Osteoblast (primary cell): ENCODE results near the gene GSG1L2. TPM values are rescaled to one million over a fixed set of nuclear protein-coding genes. Genes with fewer than 3 reads are reported as not detected.

Experiments
- DNase-seq: peaks from one replicate; pipeline ENCODE4 v3.0.0; 2011; ENCODE audit warnings: low spot score, mixed read lengths; ENCODE audit not compliant: insufficient read length; ENCODE audit errors: missing footprints
- H2AFZ ChIP-seq: 2 replicates; pipeline ENCODE4 v1.6.0; 2011; ENCODE audit warnings: mild to moderate bottlenecking, low read length
- H3K27ac ChIP-seq: 2 replicates; pipeline ENCODE4 v1.5.1; 2011; ENCODE audit warnings: mild to moderate bottlenecking, low read depth, low read length, moderate library complexity
- H3K27me3 ChIP-seq: 2 replicates; pipeline ENCODE4 v1.6.0; 2012; ENCODE audit warnings: mild to moderate bottlenecking, control low read depth, inconsistent platforms, low read length, moderate library complexity; ENCODE audit not compliant: insufficient read depth
- H3K36me3 ChIP-seq: 2 replicates; pipeline ENCODE4 v1.5.1; 2011; ENCODE audit warnings: mild to moderate bottlenecking, low read length, control low read depth, moderate library complexity; ENCODE audit not compliant: insufficient read depth
- H3K4me1 ChIP-seq: 2 replicates; pipeline ENCODE4 v1.5.1; 2011; ENCODE audit warnings: mild to moderate bottlenecking, low read length, control low read depth, moderate library complexity; ENCODE audit not compliant: insufficient read depth
- H3K4me2 ChIP-seq: 2 replicates; pipeline ENCODE4 v1.6.0; 2011; ENCODE audit warnings: mild to moderate bottlenecking, low read length; ENCODE audit not compliant: insufficient read depth
- H3K4me3 ChIP-seq: fragments of 200-600 bp; sonication (generic); 3 replicates; pipeline ENCODE4 v1.5.1; 2012; ENCODE audit warnings: mild to moderate bottlenecking, low read length, inconsistent platforms; ENCODE audit not compliant: insufficient read depth
- H3K79me2 ChIP-seq: 2 replicates; pipeline ENCODE4 v1.6.0; 2012; ENCODE audit warnings: mild to moderate bottlenecking, low read length, control low read depth, inconsistent platforms; ENCODE audit not compliant: insufficient read depth
- H3K9me3 ChIP-seq: 2 replicates; pipeline ENCODE4 v1.5.1; 2011; ENCODE audit warnings: low read depth, low read length, control low read depth
- H4K20me1 ChIP-seq: 2 replicates; pipeline ENCODE4 v1.6.0; 2012; ENCODE audit warnings: mild to moderate bottlenecking, low read length, control low read depth; ENCODE audit not compliant: insufficient read depth
- total RNA-seq: library from RNA; depleted of rRNA; stranded (reverse); fragments of >200 nt; gene quantifications from 2 replicates; pipeline ENCODE4 v1.2.3, GENCODE V29; 2012
- TF ChIP-seq, protein P1 (sequence below): IDR thresholded peaks from 2 replicates; pipeline ENCODE4 v1.5.1; 2011; ENCODE audit warnings: mild to moderate bottlenecking, low read depth, low read length, moderate library complexity; ENCODE audit errors: extremely low read depth

The GSG1L2 gene
- total RNA-seq, 1 donor = not detected

- TF ChIP-seq, protein P1, sequence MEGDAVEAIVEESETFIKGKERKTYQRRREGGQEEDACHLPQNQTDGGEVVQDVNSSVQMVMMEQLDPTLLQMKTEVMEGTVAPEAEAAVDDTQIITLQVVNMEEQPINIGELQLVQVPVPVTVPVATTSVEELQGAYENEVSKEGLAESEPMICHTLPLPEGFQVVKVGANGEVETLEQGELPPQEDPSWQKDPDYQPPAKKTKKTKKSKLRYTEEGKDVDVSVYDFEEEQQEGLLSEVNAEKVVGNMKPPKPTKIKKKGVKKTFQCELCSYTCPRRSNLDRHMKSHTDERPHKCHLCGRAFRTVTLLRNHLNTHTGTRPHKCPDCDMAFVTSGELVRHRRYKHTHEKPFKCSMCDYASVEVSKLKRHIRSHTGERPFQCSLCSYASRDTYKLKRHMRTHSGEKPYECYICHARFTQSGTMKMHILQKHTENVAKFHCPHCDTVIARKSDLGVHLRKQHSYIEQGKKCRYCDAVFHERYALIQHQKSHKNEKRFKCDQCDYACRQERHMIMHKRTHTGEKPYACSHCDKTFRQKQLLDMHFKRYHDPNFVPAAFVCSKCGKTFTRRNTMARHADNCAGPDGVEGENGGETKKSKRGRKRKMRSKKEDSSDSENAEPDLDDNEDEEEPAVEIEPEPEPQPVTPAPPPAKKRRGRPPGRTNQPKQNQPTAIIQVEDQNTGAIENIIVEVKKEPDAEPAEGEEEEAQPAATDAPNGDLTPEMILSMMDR = no peak
Observed at GRCh38 chr17:9765322-9765721, 56.6 kb downstream of the GSG1L2 start.

DNA sequence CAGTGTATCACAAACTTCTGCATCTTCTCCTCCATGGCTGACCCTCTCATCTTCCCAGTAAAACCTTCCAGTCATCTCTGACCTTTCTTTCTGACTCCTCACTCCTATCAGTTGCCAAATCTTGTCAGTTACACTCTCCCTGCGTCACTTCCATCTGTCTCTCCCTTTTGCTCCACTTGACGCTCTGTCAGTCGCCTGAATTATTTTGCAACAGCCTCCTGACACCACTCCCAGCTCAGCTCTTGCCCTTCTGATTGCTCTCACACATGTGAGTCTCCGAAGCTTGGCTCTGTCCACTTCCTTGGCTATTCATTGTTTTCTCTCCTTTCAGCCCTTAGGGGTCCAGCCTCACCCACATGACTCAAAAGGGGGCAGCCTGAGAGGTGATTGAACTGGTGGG, 58.2 kb downstream of the GSG1L2 start:
- Histone ChIP-seq H2AFZ (no peak overlapping the region), H3K79me2 (no peaks in the 10 kb centered on the region), H3K27me3 (no peaks in the 10 kb centered on the region), H3K27ac (no peak overlapping the region), H3K36me3 (no peaks in the 10 kb centered on the region), H3K4me1 (no peaks in the 10 kb centered on the region), H3K4me3 (no peak overlapping the region), H3K4me2 (no peak overlapping the region), H3K9me3 (no peaks in the 10 kb centered on the region), H4K20me1 (no peaks in the 10 kb centered on the region)
- TF ChIP-seq, protein P1 = no peak
- no peak for DNase-seq

More at GRCh38 chr17:9765322-9765721, 56.6 kb downstream of the GSG1L2 start:
- no peak overlapping the region for H3K27ac ChIP-seq
- no peaks in the 10 kb centered on the region for H3K4me1 ChIP-seq
- H4K20me1 ChIP-seq = no peaks in the 10 kb centered on the region
- H3K4me3 ChIP-seq = no peak overlapping the region
- H3K9me3 ChIP-seq = no peaks in the 10 kb centered on the region
- no peak overlapping the region for H2AFZ ChIP-seq
- H3K36me3 ChIP-seq = no peaks in the 10 kb centered on the region
- no peak overlapping the region for H3K4me2 ChIP-seq
- H3K79me2 ChIP-seq = no peaks in the 10 kb centered on the region
- H3K27me3 ChIP-seq = no peaks in the 10 kb centered on the region
- no peak for DNase-seq

- Histone ChIP-seq H3K4me2 (no peak overlapping the region), H3K27me3 (no peaks in the 10 kb centered on the region), H3K9me3 (no peaks in the 10 kb centered on the region), H4K20me1 (no peaks in the 10 kb centered on the region), H3K4me3 (no peak overlapping the region), H3K79me2 (no peaks in the 10 kb centered on the region), H2AFZ (no peak overlapping the region), H3K27ac (no peak overlapping the region), H3K4me1 (no peaks in the 10 kb centered on the region), H3K36me3 (no peaks in the 10 kb centered on the region)
- no peak for DNase-seq
- TF ChIP-seq, protein P1 = no peak
Observed at GRCh38 chr17:9760266-9760665, 61.6 kb downstream of the GSG1L2 start.

GRCh38 chr17:9755083-9755482, 66.8 kb downstream of the GSG1L2 start:
- Histone ChIP-seq H3K4me1 (no peaks in the 10 kb centered on the region), H3K4me2 (no peak overlapping the region), H3K27me3 (no peaks in the 10 kb centered on the region), H2AFZ (no peak overlapping the region), H3K36me3 (no peaks in the 10 kb centered on the region), H3K9me3 (no peaks in the 10 kb centered on the region), H4K20me1 (no peaks in the 10 kb centered on the region), H3K27ac (no peak overlapping the region), H3K4me3 (no peak overlapping the region), H3K79me2 (no peaks in the 10 kb centered on the region)
- TF ChIP-seq, protein P1 = no peak
- no peak for DNase-seq

Other genes starting within 250 kb of the GSG1L2 start
- gene STX8, start 246.3 kb downstream of the GSG1L2 start, total RNA-seq = 72.7 and 95.8 TPM in 2 replicates
- under 0.01 TPM in 1 of 2 replicates, not detected in the other for gene CFAP52, start 245.4 kb downstream of the GSG1L2 start, total RNA-seq
- gene USP43, start 176.6 kb downstream of the GSG1L2 start, total RNA-seq = under 0.01 and 0.36 TPM in 2 replicates
- gene DHRS7C, start 30.5 kb downstream of the GSG1L2 start, total RNA-seq = not detected in 2 replicates
- gene GLP2R, start 3.8 kb upstream of the GSG1L2 start, total RNA-seq = under 0.01 TPM in 1 of 2 replicates, not detected in the other
- not detected in 2 replicates for gene RCVRN, start 83.2 kb upstream of the GSG1L2 start, total RNA-seq